ENCODE results near the gene TMTC1.

Gene TMTC1

GRCh38 chr12:29690728-29691127, 93.0 kb downstream of the TMTC1 start:
- no peak for ATAC-seq
- no peak for TF ChIP-seq ZFP30 (CRISPR knock-in tag; IDR thresholded peaks at IDR 0.05)
- no peak for TF ChIP-seq CSDC2 (CRISPR knock-in tag; IDR thresholded peaks at IDR 0.05)
- no peak for TF ChIP-seq ZFP3 (CRISPR knock-in tag; IDR thresholded peaks at IDR 0.05)
- no peak for TF ChIP-seq ZNF70 (CRISPR knock-in tag; IDR thresholded peaks at IDR 0.05)
- TF ChIP-seq ESRRG (CRISPR knock-in tag; IDR thresholded peaks at IDR 0.05), result no peak
- no peak for TF ChIP-seq OSR1 (CRISPR knock-in tag; IDR thresholded peaks at IDR 0.05)
- TF ChIP-seq ZNF565 (CRISPR knock-in tag; conservative IDR thresholded peaks at IDR 0.05; ENCODE audit: low read depth), result no peak
- TF ChIP-seq, protein P1, sequence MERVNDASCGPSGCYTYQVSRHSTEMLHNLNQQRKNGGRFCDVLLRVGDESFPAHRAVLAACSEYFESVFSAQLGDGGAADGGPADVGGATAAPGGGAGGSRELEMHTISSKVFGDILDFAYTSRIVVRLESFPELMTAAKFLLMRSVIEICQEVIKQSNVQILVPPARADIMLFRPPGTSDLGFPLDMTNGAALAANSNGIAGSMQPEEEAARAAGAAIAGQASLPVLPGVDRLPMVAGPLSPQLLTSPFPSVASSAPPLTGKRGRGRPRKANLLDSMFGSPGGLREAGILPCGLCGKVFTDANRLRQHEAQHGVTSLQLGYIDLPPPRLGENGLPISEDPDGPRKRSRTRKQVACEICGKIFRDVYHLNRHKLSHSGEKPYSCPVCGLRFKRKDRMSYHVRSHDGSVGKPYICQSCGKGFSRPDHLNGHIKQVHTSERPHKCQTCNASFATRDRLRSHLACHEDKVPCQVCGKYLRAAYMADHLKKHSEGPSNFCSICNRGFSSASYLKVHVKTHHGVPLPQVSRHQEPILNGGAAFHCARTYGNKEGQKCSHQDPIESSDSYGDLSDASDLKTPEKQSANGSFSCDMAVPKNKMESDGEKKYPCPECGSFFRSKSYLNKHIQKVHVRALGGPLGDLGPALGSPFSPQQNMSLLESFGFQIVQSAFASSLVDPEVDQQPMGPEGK (CRISPR knock-in tag; IDR thresholded peaks at IDR 0.05; ENCODE audit: borderline replicate concordance), result no peak
- TF ChIP-seq PPARA (CRISPR knock-in tag; IDR thresholded peaks at IDR 0.05; ENCODE audit: borderline replicate concordance), result no peak
- no peak for TF ChIP-seq SNAI2 (CRISPR knock-in tag; IDR thresholded peaks at IDR 0.05)
- no peak for TF ChIP-seq RARB (CRISPR knock-in tag; IDR thresholded peaks at IDR 0.05)
- TF ChIP-seq GLIS3 (CRISPR knock-in tag; IDR thresholded peaks at IDR 0.05), result no peak
- TF ChIP-seq TOX (CRISPR knock-in tag; IDR thresholded peaks at IDR 0.05; ENCODE audit: borderline replicate concordance), result no peak
- TF ChIP-seq ZNF8 (CRISPR knock-in tag; IDR thresholded peaks at IDR 0.05), result no peak
- TF ChIP-seq POU6F1 (CRISPR knock-in tag; IDR thresholded peaks at IDR 0.05; ENCODE audit: borderline replicate concordance, low read depth), result no peak
- TF ChIP-seq ARNTL (CRISPR knock-in tag; IDR thresholded peaks at IDR 0.05; ENCODE audit: borderline replicate concordance, low read depth), result no peak
- TF ChIP-seq ISL1 (CRISPR knock-in tag; IDR thresholded peaks at IDR 0.05), result no peak

DNA sequence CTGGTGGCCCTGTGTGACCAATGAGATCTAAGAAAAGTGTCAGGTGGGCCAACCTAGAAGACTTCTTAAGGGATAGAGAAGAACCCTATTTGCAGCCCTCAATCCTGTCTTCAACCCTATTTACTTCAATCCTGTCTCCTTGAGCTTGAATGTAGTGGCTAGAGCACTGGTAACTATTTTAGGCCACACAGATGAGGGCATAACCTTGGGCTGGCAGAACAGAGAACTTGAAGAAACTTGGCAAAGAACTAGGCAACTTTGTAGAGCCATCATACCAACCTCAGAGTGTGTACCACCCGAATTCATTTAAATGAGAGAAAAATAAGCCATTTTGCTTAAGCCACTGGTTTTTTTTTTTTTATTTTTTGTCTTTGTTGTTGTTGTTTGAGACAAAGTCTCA, 94.8 kb downstream of the TMTC1 start:
- TF ChIP-seq ZNF8 (CRISPR knock-in tag; IDR thresholded peaks at IDR 0.05) (no peak), TSHZ2 (CRISPR knock-in tag; IDR thresholded peaks at IDR 0.05) (no peak), CREB5 (CRISPR knock-in tag; IDR thresholded peaks at IDR 0.05; ENCODE audit: low read depth) (no peak), TOX (CRISPR knock-in tag; IDR thresholded peaks at IDR 0.05; ENCODE audit: borderline replicate concordance) (no peak), CSRNP3 (CRISPR knock-in tag; IDR thresholded peaks at IDR 0.05) (no peak), GLIS3 (CRISPR knock-in tag; IDR thresholded peaks at IDR 0.05) (no peak), ESRRG (CRISPR knock-in tag; IDR thresholded peaks at IDR 0.05) (no peak), POU6F1 (CRISPR knock-in tag; IDR thresholded peaks at IDR 0.05; ENCODE audit: borderline replicate concordance, low read depth) (no peak), SNAI2 (CRISPR knock-in tag; IDR thresholded peaks at IDR 0.05) (no peak), RARB (CRISPR knock-in tag; IDR thresholded peaks at IDR 0.05) (no peak), CSDC2 (CRISPR knock-in tag; IDR thresholded peaks at IDR 0.05) (no peak)
- no peak for ATAC-seq
